CD14-positive monocyte (primary cell): ENCODE data around the gene LPAR5. TPM values are rescaled to one million over a fixed set of nuclear protein-coding genes. Genes with fewer than 3 reads are reported as not detected.

Experiments
- DNase-seq, 3 donors: peaks; one replicate each; pipeline ENCODE4 v3.0.0-alpha.2; 2011 to 2022
- H2AFZ ChIP-seq: 2 replicates; pipeline ENCODE4 v1.6.0; 2012; ENCODE audit warnings: mild to moderate bottlenecking, low read depth, low read length, inconsistent platforms; ENCODE audit not compliant: insufficient read depth, poor library complexity, severe bottlenecking
- H3K27ac ChIP-seq, 2 donors: 1 replicate in 1 of 2; 2 replicates in 1 of 2; pipeline ENCODE4 v1.5.1; 2012 to 2013; ENCODE audit warnings: low read length in 2 of 2, control low read depth in 1 of 2, inconsistent platforms in 1 of 2, low read depth in 1 of 2, mild to moderate bottlenecking in 1 of 2
- H3K27me3 ChIP-seq, 2 donors: one replicate each; pipeline versions ENCODE4 v1.6.0 to v1.6.1; 2011 to 2013; ENCODE audit warnings: low read length in 2 of 2; ENCODE audit not compliant: control insufficient read depth in 2 of 2, insufficient read depth in 2 of 2
- H3K36me3 ChIP-seq, 2 donors: replicated peaks in 1 of 2; 1 replicate in 1 of 2; 2 replicates in 1 of 2; pipeline versions ENCODE4 v1.5.1 to v1.6.1; 2012 to 2013; ENCODE audit warnings: low read length in 2 of 2, control low read depth in 1 of 2, inconsistent platforms in 1 of 2, mild to moderate bottlenecking in 1 of 2; ENCODE audit not compliant: insufficient read depth in 2 of 2, control insufficient read depth in 1 of 2
- H3K4me1 ChIP-seq, 2 donors: 1 replicate in 1 of 2; 2 replicates in 1 of 2; pipeline versions ENCODE4 v1.5.1 to v1.6.1; 2012 to 2013; ENCODE audit warnings: low read length in 2 of 2, control low read depth in 1 of 2, inconsistent platforms in 1 of 2, mild to moderate bottlenecking in 1 of 2, moderate library complexity in 1 of 2; ENCODE audit not compliant: insufficient read depth in 2 of 2, control insufficient read depth in 1 of 2
- H3K4me2 ChIP-seq: replicated peaks from 2 replicates; pipeline ENCODE3; 2012; ENCODE audit warnings: low read length, moderate library complexity, mild to moderate bottlenecking; ENCODE audit not compliant: poor library complexity, severe bottlenecking; ENCODE audit errors: extremely low read depth
- H3K4me3 ChIP-seq, 3 experiments: fragments of 200-600 bp in 1 of 3; sonication (generic) in 1 of 3; replicated peaks in 1 of 3; 1 replicate in 2 of 3; 2 replicates in 1 of 3; pipeline ENCODE4 v1.5.1; 2011 to 2013; ENCODE audit warnings: low read length in 3 of 3, mild to moderate bottlenecking in 3 of 3, control low read depth in 2 of 3, low read depth in 2 of 3, inconsistent platforms in 1 of 3, moderate library complexity in 1 of 3
- H3K79me2 ChIP-seq: 2 replicates; pipeline ENCODE4 v1.6.0; 2012; ENCODE audit warnings: mild to moderate bottlenecking, control low read depth, inconsistent platforms, low read length, moderate library complexity; ENCODE audit not compliant: insufficient read depth
- H3K9ac ChIP-seq: 2 replicates; pipeline ENCODE4 v1.6.0; 2017; ENCODE audit warnings: low read length, mild to moderate bottlenecking; ENCODE audit not compliant: insufficient read depth, poor library complexity, severe bottlenecking
- H3K9me3 ChIP-seq, 2 donors: replicated peaks in 1 of 2; 1 replicate in 1 of 2; 2 replicates in 1 of 2; pipeline versions ENCODE4 v1.5.1 to v1.6.1; 2012 to 2013; ENCODE audit warnings: low read length in 2 of 2, control low read depth in 1 of 2; ENCODE audit not compliant: control insufficient read depth in 1 of 2, insufficient read depth in 1 of 2
- H4K20me1 ChIP-seq: 2 replicates; pipeline ENCODE4 v1.6.0; 2012; ENCODE audit warnings: mild to moderate bottlenecking, low read length, control low read depth, moderate library complexity; ENCODE audit not compliant: insufficient read depth
- H3K27ac Mint-ChIP-seq, 7 donors: one replicate each; pipeline ENCODE4 v1.8.0; 2020; ENCODE audit warnings: mild to moderate bottlenecking in 7 of 7, mixed read lengths in 7 of 7, moderate library complexity in 6 of 7, inconsistent platforms in 2 of 7
- H3K27me3 Mint-ChIP-seq, 3 donors: one replicate each; pipeline ENCODE4 v1.8.0; 2021 to 2022; ENCODE audit warnings: low read depth in 3 of 3, mild to moderate bottlenecking in 3 of 3, mixed read lengths in 3 of 3, moderate library complexity in 3 of 3, inconsistent platforms in 1 of 3
- H3K36me3 Mint-ChIP-seq, 2 donors: one replicate each; pipeline ENCODE4 v1.8.0; 2020; ENCODE audit warnings: mixed read lengths in 2 of 2, inconsistent platforms in 1 of 2, mild to moderate bottlenecking in 1 of 2
- H3K4me1 Mint-ChIP-seq: one replicate; pipeline ENCODE4 v1.8.0; 2020; ENCODE audit warnings: mild to moderate bottlenecking, mixed read lengths
- H3K4me3 Mint-ChIP-seq, 2 donors: one replicate each; pipeline ENCODE4 v1.8.0; 2020; ENCODE audit warnings: mild to moderate bottlenecking in 2 of 2, mixed read lengths in 2 of 2, moderate library complexity in 1 of 2
- H3K9me3 Mint-ChIP-seq, 7 donors: one replicate each; pipeline ENCODE4 v1.8.0; 2020 to 2022; ENCODE audit warnings: mixed read lengths in 7 of 7, mild to moderate bottlenecking in 6 of 7, moderate library complexity in 6 of 7, inconsistent platforms in 2 of 7
- WGBS: methylation state at CpG from one replicate; pipeline ENCODE4 v1.1.5; 2013; ENCODE audit warnings: missing lambda C conversion rate; ENCODE audit not compliant: insufficient coverage; 5-methylcytosine and 5-hydroxymethylcytosine counted together
- intact Hi-C, 2 donors: fragments of 100-400 bp; cut with micrococcal nuclease; formaldehyde crosslinking; loops; one replicate each; pipeline versions ENCODE4 v1.15.0 to v1.15.1; 2023
- polyA plus RNA-seq, 3 donors: library from polyadenylated mRNA; depleted of rRNA in 1 of 3; unstranded in 2 of 3; stranded (reverse) in 1 of 3; fragments of 300-500 nt in 2 of 3; fragments of >200 nt in 1 of 3; fragmentation: Illumina TruSeq in 2 of 3; gene quantifications; 1 replicate in 2 of 3; 2 replicates in 1 of 3; pipeline ENCODE4 v1.2.3, GENCODE V29; 2012 to 2021
- TF ChIP-seq, protein P1 (sequence below): fragments of 200-600 bp; IDR thresholded peaks from one replicate; pipeline ENCODE4 v1.8.0; 2022; ENCODE audit warnings: antibody characterized with exemption, mild to moderate bottlenecking

Gene LPAR5
- polyA plus RNA-seq, 3 donors: 0.11 to 0.18 (median 0.14) TPM

DNA sequence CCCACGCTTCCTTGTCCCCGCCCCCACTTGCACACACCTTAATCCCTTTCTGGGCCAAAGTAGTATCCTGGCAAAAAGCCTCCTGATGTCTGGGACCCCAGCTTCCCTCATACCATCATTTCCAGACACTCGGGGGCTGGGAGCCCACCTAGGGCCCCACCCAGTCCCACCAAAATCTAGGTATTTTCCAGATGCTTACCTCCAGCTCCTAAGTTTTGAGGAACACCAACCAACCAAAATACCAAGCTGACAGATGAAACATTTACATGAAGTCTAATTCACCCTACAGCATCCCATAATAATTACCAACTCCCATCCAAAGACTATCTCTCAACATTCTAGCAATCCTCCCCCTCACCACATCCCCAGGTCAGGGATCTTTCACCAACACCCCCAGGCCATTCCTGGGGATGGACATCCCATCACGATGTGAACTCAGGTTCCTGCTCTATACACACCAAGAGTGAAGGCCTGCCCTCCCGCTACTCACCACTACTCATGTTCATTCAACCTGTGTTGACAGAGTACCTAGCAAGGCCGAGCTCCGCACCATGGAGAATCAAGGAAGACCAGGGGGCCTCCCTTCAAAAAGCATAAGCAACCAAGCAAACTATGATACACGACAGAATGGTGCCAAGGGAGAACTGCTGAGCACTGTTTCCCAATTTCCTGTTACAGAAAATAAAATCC lies 27.0 kb downstream of the LPAR5 start:
- H3K4me1 ChIP-seq: peaks cover 49 to 61% of the 10 kb centered on the region in 2 donors
- DNase-seq: no peak
- peaks cover 46% of the 10 kb centered on the region for H3K4me1 Mint-ChIP-seq

More for the DNA sequence above, 27.0 kb downstream of the LPAR5 start:
- no peak overlapping the region for H3K4me3 Mint-ChIP-seq
- Histone ChIP-seq H4K20me1 (peaks cover 27% of the 10 kb centered on the region), H3K36me3 (peaks cover 0 to 1% of the 10 kb centered on the region in 2 donors), H3K4me2 (no peak overlapping the region), H3K27ac (peak overlapping the region in 1 of 2 donors; percentile 11), H2AFZ (no peak overlapping the region), H3K9me3 (peaks cover 0 to 7% of the 10 kb centered on the region in 2 donors), H3K9ac (no peak overlapping the region), H3K79me2 (peaks cover 30% of the 10 kb centered on the region), H3K4me3 (no peak overlapping the region), H3K27me3 (no peaks in the 10 kb centered on the region)
- H3K9me3 Mint-ChIP-seq: peaks cover 0 to 3% (median 0%) of the 10 kb centered on the region in 7 donors
- TF ChIP-seq, protein P1, sequence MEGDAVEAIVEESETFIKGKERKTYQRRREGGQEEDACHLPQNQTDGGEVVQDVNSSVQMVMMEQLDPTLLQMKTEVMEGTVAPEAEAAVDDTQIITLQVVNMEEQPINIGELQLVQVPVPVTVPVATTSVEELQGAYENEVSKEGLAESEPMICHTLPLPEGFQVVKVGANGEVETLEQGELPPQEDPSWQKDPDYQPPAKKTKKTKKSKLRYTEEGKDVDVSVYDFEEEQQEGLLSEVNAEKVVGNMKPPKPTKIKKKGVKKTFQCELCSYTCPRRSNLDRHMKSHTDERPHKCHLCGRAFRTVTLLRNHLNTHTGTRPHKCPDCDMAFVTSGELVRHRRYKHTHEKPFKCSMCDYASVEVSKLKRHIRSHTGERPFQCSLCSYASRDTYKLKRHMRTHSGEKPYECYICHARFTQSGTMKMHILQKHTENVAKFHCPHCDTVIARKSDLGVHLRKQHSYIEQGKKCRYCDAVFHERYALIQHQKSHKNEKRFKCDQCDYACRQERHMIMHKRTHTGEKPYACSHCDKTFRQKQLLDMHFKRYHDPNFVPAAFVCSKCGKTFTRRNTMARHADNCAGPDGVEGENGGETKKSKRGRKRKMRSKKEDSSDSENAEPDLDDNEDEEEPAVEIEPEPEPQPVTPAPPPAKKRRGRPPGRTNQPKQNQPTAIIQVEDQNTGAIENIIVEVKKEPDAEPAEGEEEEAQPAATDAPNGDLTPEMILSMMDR: no peak
- H3K36me3 Mint-ChIP-seq: peaks cover 17 to 18% of the 10 kb centered on the region in 2 donors
- intact Hi-C loops: loop anchor here in 1 of 2 donors (5.0 kb wide), 1 partner anchor 36 kb away; no protein-coding TSS in a partner anchor
- H3K27me3 Mint-ChIP-seq: peaks cover 0 to 2% (median 0%) of the 10 kb centered on the region in 3 donors
- WGBS: 54% methylated on average over 5 of the region's 8 CpGs
- H3K27ac Mint-ChIP-seq: no peak overlapping the region
